WTC11 (cell line): Measurements from ENCODE around the gene BICD2. TPM values are rescaled to one million over a fixed set of nuclear protein-coding genes. Genes with fewer than 3 reads are reported as not detected.

ENCODE experiments used
- ATAC-seq: fragments of 200-7000 bp; cut with Tn5 transposase; 2 replicates; pipeline ENCODE4 v1.10.0; 2021; ENCODE audit warnings: mild to moderate bottlenecking, moderate library complexity
- CTCF ChIA-PET: fragments of 300-600 bp; sonication (Branson Sonifier 250); formaldehyde crosslinking; loops from one replicate; lab custom pipeline; 2021; ENCODE audit warnings: antibody characterized with exemption; lab: Charles Lee
- POLR2A ChIA-PET: fragments of 350-600 bp; sonication (Branson Sonifier 250); formaldehyde crosslinking; loops from one replicate; lab custom pipeline; 2021; ENCODE audit warnings: antibody characterized with exemption; lab: Charles Lee
- DNase-seq: peaks from one replicate; pipeline ENCODE4 v3.0.0; 2021; ENCODE audit warnings: low spot score
- H3K27ac Mint-ChIP-seq: 2 replicates; pipeline ENCODE4 v1.8.0; 2021; ENCODE audit warnings: mixed read lengths
- H3K27me3 Mint-ChIP-seq: 2 replicates; pipeline ENCODE4 v1.8.0; 2021; ENCODE audit warnings: low read depth, mild to moderate bottlenecking, moderate library complexity, mixed read lengths
- H3K36me3 Mint-ChIP-seq: 2 replicates; pipeline ENCODE4 v1.8.0; 2021; ENCODE audit warnings: mixed read lengths
- H3K4me1 Mint-ChIP-seq: 2 replicates; pipeline ENCODE4 v1.8.0; 2022; ENCODE audit warnings: mixed read lengths
- H3K4me3 Mint-ChIP-seq: 2 replicates; pipeline ENCODE4 v1.8.0; 2021; ENCODE audit warnings: mild to moderate bottlenecking, moderate library complexity, mixed read lengths
- H3K9me3 Mint-ChIP-seq: 2 replicates; pipeline ENCODE4 v1.8.0; 2021; ENCODE audit warnings: mixed read lengths
- ATF1 ChIP-seq: sonication (generic); formaldehyde crosslinking; IDR thresholded peaks from 2 replicates; pipeline ENCODE4 v1.8.1; 2023; ENCODE audit warnings: mild to moderate bottlenecking, moderate library complexity, missing genetic modification reagents
- CREM ChIP-seq: sonication (generic); formaldehyde crosslinking; IDR thresholded peaks from 2 replicates; pipeline ENCODE4 v1.8.1; 2022; ENCODE audit warnings: mild to moderate bottlenecking, missing genetic modification reagents, moderate library complexity
- CTCF ChIP-seq: fragments of 200-600 bp; IDR thresholded peaks from 2 replicates; pipeline ENCODE4 v1.8.0; 2022; ENCODE audit warnings: antibody characterized with exemption
- E2F5 ChIP-seq: sonication (generic); formaldehyde crosslinking; IDR thresholded peaks from 2 replicates; pipeline ENCODE4 v1.8.1; 2022; ENCODE audit warnings: mild to moderate bottlenecking, moderate library complexity, missing genetic modification reagents
- ERG ChIP-seq: fragments of 250-450 bp; sonication (Bioruptor Pico); IDR thresholded peaks from 2 replicates; pipeline ENCODE4 v1.8.0; 2021; ENCODE audit warnings: mild to moderate bottlenecking
- FOXP4 ChIP-seq: sonication (generic); formaldehyde crosslinking; IDR thresholded peaks from 2 replicates; pipeline ENCODE4 v1.8.0; 2022; ENCODE audit warnings: mild to moderate bottlenecking, missing genetic modification reagents
- JUN ChIP-seq: sonication (generic); formaldehyde crosslinking; IDR thresholded peaks from 2 replicates; pipeline ENCODE4 v1.8.0; 2023; ENCODE audit warnings: mild to moderate bottlenecking, missing genetic modification reagents
- MLX ChIP-seq: sonication (generic); formaldehyde crosslinking; IDR thresholded peaks from 2 replicates; pipeline ENCODE4 v1.8.1; 2023; ENCODE audit warnings: mild to moderate bottlenecking, missing genetic modification reagents, moderate library complexity
- NFATC4 ChIP-seq: fragments of 250-450 bp; sonication (Bioruptor Pico); IDR thresholded peaks from 2 replicates; pipeline ENCODE4 v1.9.0; 2021; ENCODE audit warnings: mild to moderate bottlenecking
- NR1H2 ChIP-seq: sonication (generic); formaldehyde crosslinking; IDR thresholded peaks from 2 replicates; pipeline ENCODE4 v1.9.0; 2021; ENCODE audit warnings: mild to moderate bottlenecking, moderate library complexity, missing genetic modification reagents
- OVOL2 ChIP-seq: fragments of 250-450 bp; sonication (Bioruptor Pico); IDR thresholded peaks from 2 replicates; pipeline ENCODE4 v1.9.0; 2021; ENCODE audit warnings: mild to moderate bottlenecking, borderline replicate concordance
- SOX15 ChIP-seq: fragments of 250-450 bp; sonication (Bioruptor Pico); IDR thresholded peaks from 2 replicates; pipeline ENCODE4 v1.9.0; 2021; ENCODE audit warnings: mild to moderate bottlenecking
- TCF7 ChIP-seq: sonication (generic); formaldehyde crosslinking; IDR thresholded peaks from 2 replicates; pipeline ENCODE4 v1.8.0; 2022; ENCODE audit warnings: mild to moderate bottlenecking, low read depth, missing genetic modification reagents, moderate library complexity
- TEAD4 ChIP-seq: sonication (generic); formaldehyde crosslinking; IDR thresholded peaks from 2 replicates; pipeline ENCODE4 v1.8.0; 2022; ENCODE audit warnings: mild to moderate bottlenecking, missing genetic modification reagents
- ZMAT4 ChIP-seq: fragments of 250-450 bp; sonication (Bioruptor Pico); IDR thresholded peaks from 2 replicates; pipeline ENCODE4 v1.9.0; 2021; ENCODE audit warnings: mild to moderate bottlenecking
- ZNF232 ChIP-seq: sonication (generic); formaldehyde crosslinking; IDR thresholded peaks from 2 replicates; pipeline ENCODE4 v1.8.0; 2022; ENCODE audit warnings: mild to moderate bottlenecking, missing genetic modification reagents
- ZNF425 ChIP-seq: fragments of 250-450 bp; sonication (Bioruptor Pico); conservative IDR thresholded peaks from 2 replicates; pipeline ENCODE4 v1.9.0; 2021; ENCODE audit warnings: mild to moderate bottlenecking
- total RNA-seq: library from RNA; stranded (reverse); gene quantifications from 3 replicates; pipeline ENCODE4 v1.2.3, GENCODE V29; 2021

The BICD2 gene
- total RNA-seq, 1 experiment from 2014 or later: 38.7 TPM

- TF ChIP-seq E2F5 (CRISPR knock-in tag) (no peak), FOXP4 (CRISPR knock-in tag) (no peak), ERG (CRISPR knock-in tag) (no peak), CTCF (no peak), JUN (CRISPR knock-in tag) (no peak), SOX15 (CRISPR knock-in tag) (no peak), ZMAT4 (CRISPR knock-in tag) (no peak), TEAD4 (no peak), NFATC4 (CRISPR knock-in tag) (no peak)
Observed at GRCh38 chr9:92686954-92687353, 77.7 kb downstream of the BICD2 start (continued).

- Mint-ChIP-seq H3K27me3 (no peaks in the 10 kb centered on the region), H3K9me3 (peaks cover 8% of the 10 kb centered on the region), H3K36me3 (no peaks in the 10 kb centered on the region), H3K4me3 (no peak overlapping the region), H3K27ac (no peak overlapping the region), H3K4me1 (peaks cover 7% of the 10 kb centered on the region)
- ATAC-seq: peak; percentile 39; the same call in 1 of the 2 replicates
- peak; percentile 25 for DNase-seq
- ChIA-PET CTCF (interaction anchor here (0.7 kb wide), 1 partner anchor 102 kb away, joined by 3 read pairs; no protein-coding TSS in a partner anchor), POLR2A (no interaction called here)
- no peak for TF ChIP-seq NR1H2 (CRISPR knock-in tag)
- no peak for TF ChIP-seq JUN (CRISPR knock-in tag)
- no peak for TF ChIP-seq MLX (CRISPR knock-in tag)
- no peak for TF ChIP-seq TCF7 (CRISPR knock-in tag)
- no peak for TF ChIP-seq OVOL2
- TF ChIP-seq CREM (CRISPR knock-in tag): no peak
- no peak for TF ChIP-seq ZNF425 (CRISPR knock-in tag)
- TF ChIP-seq E2F5 (CRISPR knock-in tag): no peak
- TF ChIP-seq ZNF232 (CRISPR knock-in tag): no peak
- TF ChIP-seq ATF1: no peak
- no peak for TF ChIP-seq NFATC4 (CRISPR knock-in tag)
Observed at GRCh38 chr9:92685022-92685421, 79.6 kb downstream of the BICD2 start.
